Activated CD4-positive, alpha-beta T cell treated with anti-CD3 and anti-CD28 coated beads for 48 hours (primary cell): ENCODE data around the gene DTWD2.
A peak's percentile ranks its signal among the peaks of the same experiment; 100 is the strongest.
"Not testable (repeated sequence)": the region's sequence is repeated elsewhere in the genome, so short reads cannot be mapped to it uniquely, and the experiment has no call there.

ENCODE experiments used
- DNase-seq: peaks from one replicate; pipeline ENCODE4 v3.0.0-alpha.2; 2020

Gene DTWD2

GRCh38 chr5:118987988-118988865 is at the start of gene DTWD2:
Gene DTWD2 (minus strand): TSS chr5:118988547. CDS start chr5:118988511, 36 bp downstream.
- DNase-seq, result peak; percentile 95

GRCh38 chr5:119037496-119038215 is 49.3 kb upstream of the DTWD2 start:
- no peak for DNase-seq

GRCh38 chr5:119036101-119036762 is 47.9 kb upstream of the DTWD2 start:
- DNase-seq, result no peak

GRCh38 chr5:119033135-119033534 is 44.8 kb upstream of the DTWD2 start:
- no peak for DNase-seq

- DNase-seq, result no peak
Measured at GRCh38 chr5:119032656-119033055, 44.3 kb upstream of the DTWD2 start.

GRCh38 chr5:119031905-119032304 is 43.6 kb upstream of the DTWD2 start:
- DNase-seq, result peak; percentile 49

- no peak for DNase-seq
Measured at GRCh38 chr5:119031011-119031886, 42.9 kb upstream of the DTWD2 start.

- DNase-seq, result no peak
Measured at GRCh38 chr5:119028575-119028974, 40.2 kb upstream of the DTWD2 start.

GRCh38 chr5:119022773-119023172 is 34.4 kb upstream of the DTWD2 start:
- no peak for DNase-seq

GRCh38 chr5:119022017-119022745 is 33.8 kb upstream of the DTWD2 start:
- no peak for DNase-seq

- no peak for DNase-seq
Measured at GRCh38 chr5:119021149-119021732, 32.9 kb upstream of the DTWD2 start.

GRCh38 chr5:119019949-119020348 is 31.6 kb upstream of the DTWD2 start:
- DNase-seq, result no peak

- DNase-seq, result no peak
Measured at GRCh38 chr5:119019501-119019900, 31.2 kb upstream of the DTWD2 start.

- no peak for DNase-seq
Measured at GRCh38 chr5:119017994-119018393, 29.6 kb upstream of the DTWD2 start.

- no peak for DNase-seq
Measured at GRCh38 chr5:119016125-119016774, 27.9 kb upstream of the DTWD2 start.

GRCh38 chr5:119011186-119011585 is 22.8 kb upstream of the DTWD2 start:
- no peak for DNase-seq

- no peak for DNase-seq
Measured at GRCh38 chr5:119010206-119010605, 21.9 kb upstream of the DTWD2 start.

- no peak for DNase-seq
Measured at GRCh38 chr5:119009131-119009530, 20.8 kb upstream of the DTWD2 start.

GRCh38 chr5:118999696-119000095 is 11.3 kb upstream of the DTWD2 start:
- no peak for DNase-seq

GRCh38 chr5:118998861-118999260 is 10.5 kb upstream of the DTWD2 start:
- not testable (repeated sequence) for DNase-seq

- DNase-seq, result no peak
Measured at GRCh38 chr5:118996098-118996497, 7.8 kb upstream of the DTWD2 start.
